GM18867 (cell line): ENCODE measurements around the gene PRDM13.
A peak's percentile ranks its signal among the peaks of the same experiment; 100 is the strongest.

Source experiments
- ATAC-seq: cut with Tn5 transposase; IDR thresholded peaks from one replicate; pipeline ENCODE4 v1.9.1; 2021; ENCODE audit warnings: mild to moderate bottlenecking, moderate library complexity; ENCODE audit not compliant: unreplicated experiment

PRDM13 gene

GRCh38 chr6:99603421-99604165 lies 3.0 kb upstream of the PRDM13 start:
- ATAC-seq = peak; percentile 51

GRCh38 chr6:99604166-99605073 lies 2.2 kb upstream of the PRDM13 start:
- no peak for ATAC-seq

GRCh38 chr6:99605074-99605734 lies 1.4 kb upstream of the PRDM13 start:
- no peak for ATAC-seq

GRCh38 chr6:99605911-99606655 lies 550 bp upstream of the PRDM13 start:
- no peak for ATAC-seq

GRCh38 chr6:99607416-99608036 lies 893 bp downstream of the PRDM13 start:
- no peak for ATAC-seq

GRCh38 chr6:99608059-99608885 lies 1.6 kb downstream of the PRDM13 start:
- ATAC-seq = no peak

GRCh38 chr6:99608886-99609482 lies 2.4 kb downstream of the PRDM13 start:
- no peak for ATAC-seq

- ATAC-seq = no peak
Observed at GRCh38 chr6:99609905-99610489, 3.4 kb downstream of the PRDM13 start.

- ATAC-seq = peak; percentile 58
Observed at GRCh38 chr6:99611148-99611547, 4.5 kb downstream of the PRDM13 start.

- no peak for ATAC-seq
Observed at GRCh38 chr6:99612551-99613408, 6.1 kb downstream of the PRDM13 start.

GRCh38 chr6:99613409-99613704 lies 6.7 kb downstream of the PRDM13 start:
- peak; percentile 56 for ATAC-seq

- peak; percentile 66 for ATAC-seq
Observed at GRCh38 chr6:99613705-99614429, 7.2 kb downstream of the PRDM13 start.

- peak; percentile 26 for ATAC-seq
Observed at GRCh38 chr6:99614430-99615186, 8.0 kb downstream of the PRDM13 start.

GRCh38 chr6:99617131-99617530 lies 10.5 kb downstream of the PRDM13 start:
- ATAC-seq = no peak

GRCh38 chr6:99618649-99619408 lies 12.2 kb downstream of the PRDM13 start:
- ATAC-seq = no peak

GRCh38 chr6:99619409-99619762 lies 12.8 kb downstream of the PRDM13 start:
- no peak for ATAC-seq
